Inflammatory macrophage treated with lipopolysaccharide for 4 hours (primary cell): ENCODE data around the gene XPNPEP1.
A peak's percentile ranks its signal among the peaks of the same experiment; 100 is the strongest.

Experiments
- DNase-seq: peaks from one replicate; pipeline ENCODE4 v3.0.0-alpha.2; 2020

The XPNPEP1 gene

DNA sequence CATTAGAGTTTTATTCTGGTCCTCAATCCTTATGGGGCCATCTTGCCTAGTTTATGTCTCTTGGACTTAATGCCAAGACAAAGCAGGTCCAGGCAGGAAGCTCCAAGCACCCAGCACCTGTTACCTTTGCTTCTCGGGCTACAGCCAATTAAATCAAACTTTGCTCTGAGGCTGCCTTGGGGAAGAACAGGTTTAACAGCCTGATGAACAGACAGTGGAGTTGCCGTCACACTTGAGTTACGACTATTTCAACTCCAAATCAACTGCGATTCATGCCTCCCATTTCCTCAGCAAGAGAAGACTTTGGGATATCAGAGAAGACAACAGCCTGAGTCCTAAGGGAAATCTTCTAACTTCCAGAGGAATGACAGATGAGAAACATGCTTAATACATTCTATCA lies 62.2 kb downstream of the XPNPEP1 start:
- no peak for DNase-seq

DNA sequence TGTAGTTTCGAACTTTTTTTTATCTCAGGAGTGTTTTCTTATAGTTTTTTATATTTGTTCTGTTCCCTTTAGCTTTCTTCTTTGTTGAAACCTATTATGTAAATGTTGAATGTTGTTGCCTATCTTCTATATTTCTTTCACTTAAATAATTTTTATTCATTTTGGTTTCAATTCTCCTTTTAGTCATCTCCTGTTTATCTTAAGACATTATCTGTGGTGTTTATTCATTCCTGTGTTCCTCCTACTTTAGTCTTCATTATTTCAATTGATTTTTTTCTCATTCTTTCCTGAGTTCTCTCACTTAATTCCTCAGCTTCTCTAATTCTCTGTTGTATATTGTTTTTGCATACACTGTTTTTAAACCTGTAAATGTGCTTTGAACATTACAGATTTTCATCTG lies 64.1 kb downstream of the XPNPEP1 start:
- no peak for DNase-seq

GRCh38 chr10:109855746-109856145 lies 67.6 kb downstream of the XPNPEP1 start:
- no peak for DNase-seq

- DNase-seq, result no peak
Observed at GRCh38 chr10:109853921-109854320, 69.4 kb downstream of the XPNPEP1 start.

- peak; percentile 54 for DNase-seq
Observed at GRCh38 chr10:109852475-109853037, 70.8 kb downstream of the XPNPEP1 start.

GRCh38 chr10:109851616-109852474 lies 71.5 kb downstream of the XPNPEP1 start:
- no peak for DNase-seq

- no peak for DNase-seq
Observed at GRCh38 chr10:109846832-109847231, 76.5 kb downstream of the XPNPEP1 start.

DNA sequence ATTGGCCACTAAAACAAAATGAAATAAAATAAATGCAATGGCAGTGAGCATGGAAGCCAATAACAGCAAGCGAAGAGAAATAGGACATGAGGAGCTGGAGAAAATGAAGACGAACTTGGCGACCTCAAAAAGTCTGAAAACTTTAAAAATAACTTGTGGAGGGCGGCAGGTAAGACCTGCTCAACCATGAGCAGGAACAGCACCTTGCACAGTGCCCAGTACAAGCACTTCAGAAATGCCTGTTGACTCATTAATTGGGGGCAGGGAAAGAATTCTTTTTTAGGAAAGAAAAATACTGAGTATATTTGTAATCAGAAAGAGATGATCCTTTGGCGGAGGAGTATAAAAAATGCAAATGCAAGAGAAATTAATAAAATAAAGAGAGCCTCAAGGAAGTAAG lies 78.0 kb downstream of the XPNPEP1 start:
- DNase-seq, result no peak

GRCh38 chr10:109838592-109839244 lies 84.6 kb downstream of the XPNPEP1 start:
- DNase-seq, result no peak

DNA sequence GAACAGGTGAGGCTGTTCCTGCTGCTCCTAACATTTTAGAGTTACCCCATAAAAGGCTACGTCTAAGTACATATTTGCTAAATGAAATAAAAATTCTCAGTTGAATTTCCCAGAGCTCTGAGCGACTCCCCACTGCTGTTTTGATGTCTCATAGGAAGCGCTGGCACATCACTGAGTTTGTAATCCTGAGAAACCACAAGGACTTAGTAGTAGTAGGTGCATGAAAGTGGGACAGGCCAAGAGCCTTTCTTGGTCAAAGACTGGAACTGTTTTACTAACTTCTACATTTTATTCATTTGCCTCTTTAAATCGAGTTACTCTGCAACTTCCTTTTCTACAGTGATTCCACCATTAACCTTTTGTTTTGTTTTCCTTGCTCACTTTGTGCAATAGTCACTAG lies 85.9 kb downstream of the XPNPEP1 start:
- DNase-seq, result no peak

- DNase-seq, result no peak
Observed at GRCh38 chr10:109835257-109835656, 88.1 kb downstream of the XPNPEP1 start.

DNA sequence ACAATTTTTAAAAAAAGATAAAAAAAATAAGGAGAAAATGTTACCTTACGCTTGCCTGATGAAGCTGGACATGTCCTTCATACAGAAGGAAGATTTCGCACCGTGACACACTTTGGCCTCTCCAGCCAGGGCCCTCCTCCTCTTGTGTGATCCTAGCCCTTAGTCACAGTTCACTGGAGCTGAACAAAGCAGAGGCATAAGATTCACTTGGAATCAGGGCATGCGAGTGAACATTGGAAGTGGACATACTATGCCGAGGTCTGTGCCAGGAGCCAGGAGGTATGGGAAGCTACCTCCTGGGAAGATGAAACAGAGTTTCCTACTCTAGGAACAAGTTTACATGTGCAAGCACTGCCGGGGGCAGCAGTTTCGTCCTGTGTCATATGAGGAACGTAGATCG lies 91.5 kb downstream of the XPNPEP1 start:
- DNase-seq, result no peak

GRCh38 chr10:109824206-109824605 lies 99.1 kb downstream of the XPNPEP1 start:
- no peak for DNase-seq

- no peak for DNase-seq
Observed at GRCh38 chr10:109823196-109823595, 100.1 kb downstream of the XPNPEP1 start.

DNA sequence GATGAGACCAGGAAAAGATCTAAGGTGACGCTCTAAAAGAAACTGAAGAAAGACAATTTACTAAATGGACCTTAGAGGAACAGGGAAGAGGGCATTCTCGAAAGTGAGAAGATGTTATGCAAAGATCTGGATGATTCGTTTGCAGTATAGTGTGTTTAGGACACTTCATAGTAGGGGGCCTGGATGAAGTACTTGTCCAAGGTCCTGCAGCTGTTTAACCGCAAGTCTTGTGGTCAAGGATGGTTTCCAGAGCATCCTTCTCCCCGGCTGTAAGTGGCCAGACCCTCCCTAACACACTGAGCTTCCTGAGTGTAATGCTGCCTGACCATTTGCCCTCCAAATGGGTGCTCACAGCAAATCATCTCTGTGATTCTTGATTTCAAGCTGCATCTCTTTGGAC lies 101.6 kb downstream of the XPNPEP1 start:
- no peak for DNase-seq

- no peak for DNase-seq
Observed at GRCh38 chr10:109820620-109821405, 102.5 kb downstream of the XPNPEP1 start.

GRCh38 chr10:109819807-109820206 lies 103.5 kb downstream of the XPNPEP1 start:
- no peak for DNase-seq
